ENCODE results near the gene ICAM1.
"Not testable (repeated sequence)": the region's sequence is repeated elsewhere in the genome, so short reads cannot be mapped to it uniquely, and the experiment has no call there.

ICAM1 gene, protein sequence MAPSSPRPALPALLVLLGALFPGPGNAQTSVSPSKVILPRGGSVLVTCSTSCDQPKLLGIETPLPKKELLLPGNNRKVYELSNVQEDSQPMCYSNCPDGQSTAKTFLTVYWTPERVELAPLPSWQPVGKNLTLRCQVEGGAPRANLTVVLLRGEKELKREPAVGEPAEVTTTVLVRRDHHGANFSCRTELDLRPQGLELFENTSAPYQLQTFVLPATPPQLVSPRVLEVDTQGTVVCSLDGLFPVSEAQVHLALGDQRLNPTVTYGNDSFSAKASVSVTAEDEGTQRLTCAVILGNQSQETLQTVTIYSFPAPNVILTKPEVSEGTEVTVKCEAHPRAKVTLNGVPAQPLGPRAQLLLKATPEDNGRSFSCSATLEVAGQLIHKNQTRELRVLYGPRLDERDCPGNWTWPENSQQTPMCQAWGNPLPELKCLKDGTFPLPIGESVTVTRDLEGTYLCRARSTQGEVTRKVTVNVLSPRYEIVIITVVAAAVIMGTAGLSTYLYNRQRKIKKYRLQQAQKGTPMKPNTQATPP

DNA sequence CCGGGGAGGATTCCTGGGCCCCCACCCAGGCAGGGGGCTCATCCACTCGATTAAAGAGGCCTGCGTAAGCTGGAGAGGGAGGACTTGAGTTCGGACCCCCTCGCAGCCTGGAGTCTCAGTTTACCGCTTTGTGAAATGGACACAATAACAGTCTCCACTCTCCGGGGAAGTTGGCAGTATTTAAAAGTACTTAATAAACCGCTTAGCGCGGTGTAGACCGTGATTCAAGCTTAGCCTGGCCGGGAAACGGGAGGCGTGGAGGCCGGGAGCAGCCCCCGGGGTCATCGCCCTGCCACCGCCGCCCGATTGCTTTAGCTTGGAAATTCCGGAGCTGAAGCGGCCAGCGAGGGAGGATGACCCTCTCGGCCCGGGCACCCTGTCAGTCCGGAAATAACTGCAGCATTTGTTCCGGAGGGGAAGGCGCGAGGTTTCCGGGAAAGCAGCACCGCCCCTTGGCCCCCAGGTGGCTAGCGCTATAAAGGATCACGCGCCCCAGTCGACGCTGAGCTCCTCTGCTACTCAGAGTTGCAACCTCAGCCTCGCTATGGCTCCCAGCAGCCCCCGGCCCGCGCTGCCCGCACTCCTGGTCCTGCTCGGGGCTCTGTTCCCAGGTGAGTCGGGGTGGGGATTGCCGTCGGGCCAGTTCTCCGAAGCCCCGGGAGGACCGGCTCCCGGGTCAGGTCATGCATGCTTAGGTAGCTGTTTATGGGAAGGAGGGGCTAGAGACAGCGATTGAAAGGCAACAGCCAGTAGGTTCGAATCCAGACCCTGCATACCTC lies at the start of gene ICAM1:
Gene ICAM1, plus strand, starts transcription at position 505 of the 779 bp plus-strand sequence. Its CDS starts 40 bp downstream, at position 545.
- FAIRE-seq = no peak

DNA sequence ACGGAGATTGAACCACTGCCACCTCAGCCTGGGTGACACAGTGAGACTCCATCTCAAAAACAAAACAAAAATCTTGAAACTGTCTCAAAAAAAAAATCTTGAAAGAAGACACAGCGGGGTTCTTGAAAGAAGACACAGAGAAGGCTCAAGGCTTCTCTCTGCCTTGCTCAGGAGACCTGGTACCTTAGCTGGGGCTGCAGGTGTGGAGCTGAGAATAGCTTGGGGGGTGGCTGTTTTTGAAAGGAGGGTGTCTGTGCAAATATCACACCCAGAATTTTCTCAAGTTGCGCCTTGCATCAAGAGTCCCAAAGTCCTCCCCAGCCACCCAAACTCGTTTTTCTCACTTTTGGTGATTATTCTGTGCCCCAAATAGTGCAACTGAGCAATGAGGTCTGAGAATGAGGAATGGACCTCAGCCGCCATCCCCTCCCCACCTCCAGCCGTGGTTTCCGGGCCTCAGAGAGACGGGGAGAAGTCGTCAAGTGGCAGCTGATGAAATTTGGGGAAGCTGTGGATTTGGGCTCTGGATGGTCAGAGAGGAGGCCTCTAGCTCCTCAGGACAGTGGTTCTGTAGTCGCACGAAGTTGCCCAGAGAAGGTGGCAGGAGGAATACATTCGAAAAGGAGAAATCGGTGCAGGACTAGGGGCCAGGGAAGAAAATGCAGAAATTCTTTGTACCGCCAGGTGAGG lies 48.6 kb upstream of the ICAM1 start:
- FAIRE-seq = no peak

DNA sequence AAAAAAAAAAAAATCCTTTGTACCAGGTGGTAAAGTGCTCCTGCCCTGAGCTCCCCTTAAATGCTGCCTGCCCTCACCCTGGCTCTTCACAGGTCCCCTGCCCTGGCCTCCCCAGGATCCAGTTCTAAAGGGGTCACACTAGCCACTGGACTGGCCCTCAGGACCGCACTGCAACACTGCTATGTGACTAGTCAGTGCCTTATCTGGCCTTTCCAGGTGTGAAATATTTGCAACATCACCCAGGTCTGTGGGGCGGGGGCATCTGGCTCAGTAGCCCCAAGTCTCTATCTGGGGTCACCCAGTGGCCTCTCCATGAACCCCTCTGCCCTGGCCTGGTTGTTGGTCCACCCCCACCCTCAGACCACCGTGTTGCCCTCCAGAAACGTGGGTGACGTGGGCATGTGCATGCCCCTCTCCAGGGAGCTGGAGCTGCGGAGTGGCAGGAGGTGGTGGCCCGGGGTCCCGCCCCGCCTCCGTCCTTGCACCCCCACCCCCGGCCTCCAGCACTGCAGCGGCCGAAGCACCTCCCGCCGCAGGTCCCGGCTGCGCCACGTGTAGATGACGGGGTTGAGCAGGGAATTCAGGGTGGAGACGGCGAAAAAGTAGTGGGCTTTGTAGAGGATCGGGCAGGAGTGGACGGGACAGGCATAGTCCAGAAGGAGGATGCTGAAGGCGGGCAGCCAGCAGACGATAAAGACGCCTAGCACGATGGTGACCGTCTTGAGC lies 47.3 kb upstream of the ICAM1 start:
- no peak for FAIRE-seq

DNA sequence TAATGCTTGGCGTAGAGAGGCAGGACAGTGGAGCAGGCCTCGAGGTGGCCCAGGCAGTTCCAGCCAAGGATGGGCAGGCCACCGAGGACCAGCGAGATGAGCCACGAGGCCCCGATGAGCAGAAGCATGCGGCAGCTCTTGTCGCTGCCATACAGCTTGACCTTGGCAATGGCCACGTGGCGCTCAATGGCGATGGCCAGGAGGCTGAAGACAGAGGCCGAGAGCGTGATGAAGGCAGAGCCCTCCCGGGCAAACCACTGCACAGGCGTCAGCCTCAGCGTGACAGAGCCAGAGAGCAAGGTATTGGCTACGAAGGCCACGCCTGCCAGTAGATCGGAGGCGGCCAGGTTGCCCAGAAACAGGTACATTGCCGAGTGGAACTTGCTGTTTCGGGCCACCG lies 46.6 kb upstream of the ICAM1 start:
- FAIRE-seq = no peak

DNA sequence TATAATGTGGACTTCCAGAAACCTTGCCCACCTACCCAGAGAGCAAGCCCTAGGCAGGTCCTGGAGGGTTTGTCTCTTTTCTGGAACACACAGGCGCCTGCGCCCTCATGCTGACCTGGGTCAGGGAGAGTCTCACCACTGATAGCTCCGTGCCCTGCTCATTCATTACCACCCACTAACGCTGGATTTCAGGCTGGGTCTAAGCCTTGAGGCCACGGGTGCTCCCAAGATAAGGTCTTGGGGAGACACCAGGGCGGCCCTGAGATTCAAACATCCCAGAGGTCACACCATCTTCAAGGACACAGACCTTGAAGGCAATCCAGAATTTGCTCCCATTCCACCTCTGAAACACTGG lies 44.9 kb upstream of the ICAM1 start:
- no peak for FAIRE-seq

DNA sequence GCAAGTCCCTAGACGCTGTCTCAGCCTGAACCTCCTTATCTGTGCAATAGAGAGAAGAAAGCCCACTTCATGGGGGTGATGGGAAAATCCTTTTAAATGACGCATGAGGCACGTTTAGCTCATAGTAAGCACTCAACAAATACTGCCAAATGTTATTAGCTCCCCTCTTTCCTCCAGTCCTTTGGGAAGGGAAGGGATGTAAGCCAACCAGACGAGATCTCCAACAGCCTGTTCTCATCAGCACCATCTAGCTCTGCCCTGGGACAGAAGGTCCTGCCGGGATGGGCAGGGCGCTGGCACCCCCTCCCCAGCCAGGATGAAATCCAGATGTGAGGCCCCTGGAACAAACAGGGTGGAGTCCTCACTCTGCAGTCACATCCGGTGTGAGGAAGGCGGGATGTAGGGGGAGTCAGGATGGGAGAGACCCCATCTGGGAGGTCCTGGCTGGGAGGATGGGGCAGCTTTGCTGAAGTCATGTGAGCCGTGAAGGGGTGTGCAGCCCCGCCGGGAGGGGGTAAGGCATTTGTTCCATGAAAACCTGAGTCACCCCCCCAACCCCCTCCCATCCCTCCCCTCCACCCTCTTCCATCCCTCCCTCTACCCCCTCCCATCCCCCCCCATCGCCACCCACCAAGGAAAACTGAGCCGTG lies 44.4 kb upstream of the ICAM1 start:
- FAIRE-seq = no peak

DNA sequence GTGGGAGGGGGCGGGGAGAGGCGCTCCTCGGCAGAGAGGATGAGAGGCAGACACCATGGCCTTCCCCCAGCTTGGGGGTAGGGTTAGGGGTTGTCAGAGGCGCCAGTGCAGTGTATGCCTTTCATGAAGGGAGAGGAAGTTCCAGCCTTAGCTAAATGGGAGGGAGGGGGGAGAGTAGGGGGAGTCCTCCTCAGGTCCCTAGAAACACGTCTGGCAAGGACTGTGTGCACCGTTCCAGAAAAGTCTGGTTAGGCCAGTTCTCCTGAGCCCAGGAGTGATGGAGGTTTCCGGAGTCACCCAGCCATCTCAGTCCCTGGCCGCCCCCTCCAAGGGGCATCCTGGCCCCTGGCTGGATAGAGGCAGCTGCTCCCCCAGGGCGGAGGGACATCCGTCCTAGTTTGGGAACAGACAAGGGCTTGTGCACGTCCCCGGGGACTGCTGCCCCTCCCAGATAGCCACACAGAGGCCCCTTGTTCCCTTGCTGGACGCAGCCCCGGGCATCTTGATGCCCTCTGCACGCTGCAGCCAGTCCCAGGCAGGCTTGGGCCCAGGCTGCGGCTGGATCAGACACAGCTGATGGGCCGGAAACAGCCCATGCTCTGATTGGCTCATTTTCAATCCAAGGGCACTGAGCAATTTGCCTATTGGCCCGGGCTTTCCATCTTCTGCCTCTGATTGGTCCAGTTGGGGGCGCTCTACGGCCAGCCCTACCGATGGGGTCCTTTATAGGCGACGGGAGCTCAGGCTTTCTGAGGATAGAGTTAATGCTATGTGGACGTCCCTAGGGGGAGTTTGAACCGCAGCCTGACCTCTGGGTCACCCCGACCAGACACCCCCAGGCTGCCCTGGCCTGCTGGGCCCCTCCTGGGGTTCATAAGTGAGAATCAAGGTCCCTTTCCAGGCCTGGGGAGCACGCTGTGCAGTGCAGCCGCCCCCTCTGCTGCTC lies 43.6 kb upstream of the ICAM1 start:
- FAIRE-seq = no peak

DNA sequence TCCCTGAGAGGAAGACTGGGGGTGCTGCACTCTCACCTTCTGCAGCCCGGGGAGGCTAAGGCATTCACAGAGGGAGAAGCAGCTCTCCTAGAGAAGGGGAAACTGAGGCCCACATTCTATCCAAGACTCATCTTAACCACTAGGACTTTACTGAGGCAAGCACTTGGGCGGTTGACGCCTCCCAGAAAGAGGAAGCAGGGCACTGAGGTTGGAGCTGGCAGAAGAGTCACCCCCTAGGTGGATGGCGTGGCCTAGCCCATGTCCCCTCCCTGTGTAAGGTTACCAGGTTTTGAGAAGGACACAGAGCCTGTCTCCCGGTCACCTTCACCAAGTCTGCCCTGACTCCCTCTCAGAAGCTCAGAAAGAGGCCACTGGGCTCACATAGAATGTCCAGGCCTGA lies 42.5 kb upstream of the ICAM1 start:
- FAIRE-seq = no peak

DNA sequence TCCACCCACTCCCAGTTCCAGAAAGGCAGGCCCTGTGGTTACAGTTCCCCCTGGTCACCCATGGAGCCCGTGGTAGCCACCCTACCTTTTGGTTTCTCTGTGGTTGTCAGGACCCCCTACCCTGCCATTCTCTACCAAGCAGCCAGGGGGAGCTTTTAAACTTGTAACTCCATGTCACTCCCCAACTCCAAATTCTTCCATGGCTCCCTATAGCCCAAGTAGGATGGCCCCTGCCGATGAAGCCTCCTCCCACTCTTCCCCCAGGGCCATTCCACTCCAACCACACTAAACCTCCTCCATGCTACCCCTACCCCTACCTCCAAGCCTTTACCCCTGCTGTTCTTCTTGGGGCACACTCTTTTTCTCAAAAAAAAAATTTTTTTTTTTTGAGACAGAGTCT lies 42.0 kb upstream of the ICAM1 start:
- no peak for FAIRE-seq

DNA sequence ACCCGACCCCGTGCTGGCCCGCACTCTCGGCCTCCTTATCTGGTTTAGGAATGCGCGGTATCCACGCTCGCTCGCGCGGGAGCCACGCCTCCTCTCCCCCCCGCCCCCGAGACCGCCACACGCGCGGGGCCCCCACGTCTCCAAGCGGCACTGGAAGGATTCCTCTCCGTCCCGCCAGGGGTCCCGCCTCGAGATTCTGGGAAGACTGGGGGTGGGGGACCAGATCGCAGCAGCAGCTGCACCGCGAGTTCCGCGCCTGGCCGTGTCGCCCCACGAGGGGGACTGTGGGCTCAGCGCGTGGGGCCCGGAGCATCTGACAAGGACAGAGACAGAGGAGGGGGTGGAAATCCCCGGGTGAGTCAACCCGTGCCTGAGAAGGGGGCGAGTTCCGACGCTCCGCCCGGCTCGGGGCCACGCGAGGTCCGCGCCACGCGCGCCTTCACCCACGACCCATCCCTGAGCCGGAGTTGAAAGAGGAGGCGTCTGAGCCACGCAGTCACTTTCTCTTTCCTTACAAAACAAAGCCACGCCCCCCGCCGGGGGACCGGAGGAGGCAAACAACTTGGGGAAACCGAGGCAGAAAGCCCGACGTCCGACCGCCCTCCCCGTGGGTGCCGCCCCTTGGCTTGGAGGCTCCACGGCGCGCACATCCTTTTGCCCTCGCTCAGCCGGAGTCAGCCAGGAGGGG lies 40.6 kb upstream of the ICAM1 start:
- FAIRE-seq = no peak

DNA sequence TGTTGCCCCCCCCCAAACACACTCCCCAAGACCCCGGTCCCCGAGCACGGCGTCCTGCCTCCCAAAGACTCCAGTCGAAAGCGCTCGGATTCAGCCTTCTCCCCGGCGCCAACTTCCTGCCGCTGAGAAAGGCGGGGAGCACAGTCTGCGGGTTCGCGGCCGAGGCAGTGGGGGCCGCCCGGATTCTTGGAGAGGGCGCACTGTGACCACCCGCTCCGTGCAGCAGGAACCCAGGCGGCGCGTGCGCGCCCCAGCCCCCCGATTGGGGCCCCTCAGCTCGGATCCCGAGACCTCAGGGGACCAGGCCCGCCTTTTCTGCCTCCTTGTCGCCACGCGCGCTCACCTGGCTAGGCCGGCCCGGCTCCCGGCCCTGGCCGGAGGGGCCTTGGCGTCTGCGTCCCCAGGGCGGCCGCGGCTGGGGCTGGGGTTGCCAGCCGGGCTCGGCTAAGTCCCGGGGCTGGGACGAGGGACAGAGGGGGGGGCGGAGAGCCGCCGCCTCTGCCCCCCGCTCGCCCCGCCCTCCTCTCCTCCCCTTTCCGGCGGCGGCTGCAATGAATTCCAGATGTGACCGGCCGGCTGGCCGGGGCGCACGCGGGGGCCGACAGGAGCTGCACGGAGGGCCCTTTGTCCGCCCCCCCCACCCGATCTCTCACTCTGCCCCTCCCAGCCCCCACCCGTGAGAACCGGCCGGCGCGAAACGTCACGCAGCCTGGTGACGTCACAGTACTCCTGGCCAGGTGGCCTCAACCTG lies 39.9 kb upstream of the ICAM1 start, which contains the start of gene S1PR2:
Gene S1PR2, minus strand, starts transcription at position 471 of the 751 bp plus-strand sequence. CDS start 6,426 bp downstream, outside the sequence.
- FAIRE-seq = no peak

DNA sequence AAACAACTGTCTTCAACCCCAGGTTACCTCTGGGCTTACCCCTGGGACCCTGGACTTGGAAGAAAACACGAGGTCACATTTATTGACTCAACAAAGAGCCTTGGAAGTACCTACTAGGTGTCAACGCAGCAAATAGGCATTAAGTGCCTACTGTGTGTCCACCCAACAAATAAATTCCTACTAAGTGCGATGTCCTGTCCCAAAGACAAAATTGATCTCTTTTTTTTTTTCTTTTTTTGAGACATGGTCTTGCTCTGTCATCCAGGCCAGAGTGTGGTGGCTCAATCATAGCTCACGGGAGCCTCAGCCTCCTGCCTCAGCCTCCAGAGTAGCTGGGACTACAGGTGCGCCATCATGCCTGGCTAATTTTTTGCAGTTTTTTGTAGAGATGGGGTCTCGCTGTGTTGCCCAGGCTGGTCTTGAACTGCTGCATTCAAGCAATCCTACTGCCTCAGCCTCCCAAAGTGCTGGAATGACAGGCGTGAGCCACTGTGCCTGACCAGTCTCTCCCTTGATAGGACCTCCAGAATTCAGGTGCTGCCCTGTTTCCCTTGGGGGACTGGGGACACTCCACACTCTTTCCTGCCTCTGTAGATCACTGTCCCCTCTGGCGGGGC lies 39.2 kb upstream of the ICAM1 start:
- no peak for FAIRE-seq

DNA sequence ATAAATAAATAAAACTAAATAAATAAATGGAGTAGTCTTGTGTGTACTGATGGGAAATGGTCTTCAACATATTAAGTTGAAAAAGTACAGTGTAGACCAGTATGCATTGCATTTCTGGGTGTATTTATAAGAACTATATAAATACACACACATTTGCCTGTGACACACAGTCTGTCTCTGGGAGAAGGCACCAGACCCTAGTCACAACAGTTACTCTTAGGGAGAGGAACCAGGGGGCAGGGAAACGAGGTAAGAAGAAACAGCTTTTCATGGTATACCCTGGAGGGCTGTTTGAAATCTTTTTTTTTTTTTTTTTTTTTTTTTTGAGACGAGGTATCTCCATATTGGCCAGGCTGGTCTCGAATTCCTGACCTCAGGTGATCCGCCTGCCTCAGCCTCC lies 37.0 kb upstream of the ICAM1 start:
- no peak for FAIRE-seq

DNA sequence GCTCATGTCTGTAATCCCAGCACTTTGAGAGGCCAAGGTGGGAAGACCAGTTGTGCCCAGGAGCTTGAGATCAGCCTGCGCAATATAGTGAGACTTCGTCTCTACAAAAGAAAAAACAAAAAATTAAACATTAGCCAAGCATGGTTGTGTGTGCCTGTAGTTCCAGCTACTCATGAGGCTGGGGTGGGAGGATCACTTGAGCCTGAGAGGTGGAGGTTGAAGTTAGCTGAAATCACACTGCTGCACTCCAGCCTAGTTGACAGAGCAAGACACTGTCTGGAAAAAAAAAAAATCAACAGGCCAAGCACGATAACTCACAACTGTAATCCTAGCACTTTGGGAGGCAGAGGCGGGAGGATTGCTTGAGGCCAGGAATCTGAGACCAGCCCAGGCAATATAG lies 35.9 kb upstream of the ICAM1 start:
- no peak for FAIRE-seq

DNA sequence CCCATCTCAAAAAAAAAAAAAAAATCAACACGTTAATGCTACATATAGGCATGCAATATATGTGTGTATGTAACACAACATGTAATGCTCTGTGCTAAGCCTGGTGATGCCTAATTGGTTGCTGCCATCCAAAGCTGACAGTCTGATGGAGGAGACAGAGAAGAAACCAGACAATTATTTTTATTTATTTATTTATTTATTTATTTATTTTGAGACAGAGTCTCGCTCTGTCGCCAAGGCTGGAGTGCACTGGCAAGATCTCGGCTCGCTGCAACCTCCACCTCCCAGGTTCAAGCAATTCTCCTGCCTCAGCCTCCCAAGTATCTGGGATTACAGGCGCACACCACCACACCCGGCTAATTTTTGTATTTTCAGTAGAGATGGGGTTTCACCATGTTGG lies 35.5 kb upstream of the ICAM1 start:
- not testable (repeated sequence) for FAIRE-seq

DNA sequence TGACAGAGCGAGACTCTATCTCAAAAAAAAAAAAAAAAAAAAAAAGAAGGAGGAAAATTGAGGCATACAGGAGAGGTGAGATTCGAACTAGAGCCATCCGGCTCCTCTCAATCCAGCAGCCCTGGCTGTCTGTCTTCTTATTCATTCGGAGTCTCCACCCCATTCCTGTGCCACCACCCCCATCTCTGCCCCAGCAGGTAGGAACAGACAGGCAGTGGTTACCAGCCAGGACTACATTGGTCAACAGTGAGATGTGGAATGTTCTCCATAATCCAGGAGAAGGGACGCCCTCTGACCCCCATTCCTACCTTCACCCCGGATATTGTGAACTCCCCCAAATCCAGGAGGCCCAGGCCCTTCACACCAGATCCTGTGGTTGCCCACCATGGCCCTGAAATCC lies 33.2 kb upstream of the ICAM1 start:
- FAIRE-seq = no peak

DNA sequence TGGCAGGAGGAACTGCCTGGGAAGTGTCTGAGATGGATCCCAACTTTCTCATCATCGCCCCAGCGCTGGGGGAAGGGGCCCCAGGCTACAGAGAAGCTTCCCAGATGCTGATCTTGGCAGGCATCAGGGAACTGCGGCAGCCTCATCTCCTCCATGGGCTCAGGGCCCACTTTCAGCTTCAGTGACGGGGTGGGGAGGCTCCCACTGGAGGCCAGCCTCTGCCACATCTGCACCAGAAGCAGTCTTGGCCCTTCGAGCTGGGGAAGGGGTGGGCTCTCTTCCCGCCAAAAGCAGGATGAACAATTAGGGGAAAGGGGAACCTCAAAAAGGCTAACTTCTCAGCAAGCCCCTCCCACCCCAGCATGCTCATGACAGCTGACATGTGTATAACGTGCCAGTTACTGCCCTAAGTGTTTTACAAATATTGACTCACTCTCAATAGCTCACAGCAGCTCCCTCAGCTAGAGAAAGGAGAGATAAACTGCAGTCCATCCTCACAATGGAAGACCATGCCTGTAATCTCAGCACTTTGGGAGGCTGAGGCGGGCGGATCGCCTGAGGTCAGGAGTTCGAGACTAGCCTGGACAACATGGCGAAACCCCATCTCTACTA lies 32.6 kb upstream of the ICAM1 start:
- FAIRE-seq = no peak

DNA sequence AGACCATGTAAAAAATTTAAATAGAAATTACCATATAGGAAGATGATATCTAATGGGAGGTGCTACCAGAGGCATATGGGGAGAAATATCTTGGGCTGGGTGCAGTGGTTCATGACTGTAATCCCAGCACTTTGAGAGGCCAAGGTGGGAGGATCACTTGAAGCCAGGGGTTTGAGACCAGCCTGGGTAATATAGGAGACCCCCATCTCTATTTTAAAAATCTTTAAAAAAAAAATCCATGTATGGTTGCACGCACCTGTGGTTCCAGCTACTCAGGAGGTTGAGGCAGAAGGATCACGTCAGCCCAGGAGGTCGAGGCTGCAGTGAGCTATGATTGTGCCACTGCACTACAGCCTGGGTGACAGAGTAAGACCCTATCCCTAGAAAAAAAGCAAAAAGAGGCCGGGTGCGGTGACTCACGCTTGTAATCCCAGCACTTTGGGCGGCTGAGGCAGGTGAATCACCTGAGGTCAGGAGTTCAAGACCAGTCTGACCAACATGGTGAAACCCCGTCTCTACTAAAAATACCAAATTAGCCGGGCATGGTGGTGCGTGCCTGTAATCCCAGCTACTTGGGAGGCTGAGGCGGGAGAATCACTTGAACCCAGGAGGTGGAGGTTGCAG lies 29.0 kb upstream of the ICAM1 start:
- not testable (repeated sequence) for FAIRE-seq

All from TTC549 (cell line).